ES-I3 (cell line): ENCODE measurements around the gene CCL22.

Experiments used
- H3K36me3 ChIP-seq: 2 replicates; pipeline ENCODE4 v1.6.1; 2013; ENCODE audit warnings: mild to moderate bottlenecking, low read length, control low read depth, moderate library complexity; ENCODE audit not compliant: insufficient read depth
- H3K4me1 ChIP-seq: 2 replicates; pipeline ENCODE4 v1.6.1; 2013; ENCODE audit warnings: mild to moderate bottlenecking, control low read depth, low read length; ENCODE audit not compliant: insufficient read depth
- H3K9ac ChIP-seq: 2 replicates; pipeline ENCODE4 v1.6.1; 2013; ENCODE audit warnings: low read depth, mild to moderate bottlenecking, low read length, moderate library complexity
- H3K9me3 ChIP-seq: 2 replicates; pipeline ENCODE4 v1.6.1; 2013; ENCODE audit warnings: mild to moderate bottlenecking, low read length, moderate library complexity; ENCODE audit not compliant: control insufficient read depth, insufficient read depth

Gene CCL22

DNA sequence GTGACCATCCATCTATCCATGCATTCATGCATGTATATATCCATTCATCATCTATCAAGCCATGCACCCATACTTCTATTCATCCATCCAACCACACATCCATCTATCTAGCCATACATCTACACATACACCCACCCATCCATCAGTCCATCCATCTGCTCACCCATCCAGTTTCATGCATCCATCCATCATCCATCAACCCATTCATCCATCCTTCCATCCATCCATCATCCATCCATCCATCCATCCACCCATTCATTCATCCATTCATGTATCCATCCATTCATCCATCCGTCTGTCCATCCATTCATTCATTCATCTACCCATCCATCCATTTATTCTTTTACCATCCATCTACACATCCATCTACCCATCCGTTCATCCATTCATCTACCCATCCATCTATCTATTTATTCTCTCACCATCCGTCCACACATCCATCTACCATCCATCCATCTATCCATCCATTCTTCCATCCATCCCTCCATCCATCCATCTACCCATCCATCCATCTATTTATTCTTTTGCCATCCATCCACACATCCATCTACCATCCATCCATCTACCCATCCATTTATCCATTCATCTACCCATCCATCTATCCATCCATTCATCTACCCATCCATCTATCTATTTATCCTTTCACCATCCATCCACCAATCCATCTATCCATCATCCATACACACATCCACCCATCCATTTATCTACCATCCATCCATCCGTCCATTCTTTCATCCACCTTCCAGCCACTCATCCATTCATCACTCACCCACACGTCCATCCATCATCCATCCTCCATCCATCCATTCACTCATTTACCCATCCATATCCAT lies 49.2 kb downstream of the CCL22 start:
- Histone ChIP-seq H3K36me3 (no peaks in the 10 kb centered on the region), H3K9ac (no peak overlapping the region), H3K4me1 (no peaks in the 10 kb centered on the region), H3K9me3 (no peaks in the 10 kb centered on the region)

DNA sequence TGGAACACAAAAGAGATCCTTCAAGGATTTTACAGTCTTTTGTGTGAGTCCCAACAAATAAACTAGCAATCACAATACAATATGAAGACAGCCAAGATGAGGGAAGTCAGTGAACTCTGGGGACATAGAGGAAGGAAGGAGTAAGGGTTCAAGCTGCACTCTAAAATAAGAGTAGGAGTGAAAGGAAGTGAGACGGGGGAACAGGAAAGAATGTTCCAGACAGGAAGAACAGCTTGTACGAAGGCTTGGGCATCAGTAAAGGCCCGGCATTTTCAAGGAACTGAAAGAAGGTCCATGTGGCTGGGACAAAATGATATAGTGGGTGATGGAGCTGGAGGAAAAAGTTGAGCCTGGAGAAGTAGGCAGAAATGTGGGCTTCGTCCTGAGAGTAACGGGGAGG lies 50.5 kb downstream of the CCL22 start:
- Histone ChIP-seq H3K9ac (no peak overlapping the region), H3K9me3 (no peaks in the 10 kb centered on the region), H3K36me3 (no peaks in the 10 kb centered on the region), H3K4me1 (no peaks in the 10 kb centered on the region)

GRCh38 chr16:57409870-57410587 lies 51.4 kb downstream of the CCL22 start:
- no peak overlapping the region for H3K9ac ChIP-seq
- no peaks in the 10 kb centered on the region for H3K9me3 ChIP-seq
- no peaks in the 10 kb centered on the region for H3K4me1 ChIP-seq
- no peaks in the 10 kb centered on the region for H3K36me3 ChIP-seq

- Histone ChIP-seq H3K36me3 (no peaks in the 10 kb centered on the region), H3K4me1 (peaks cover 5% of the 10 kb centered on the region; the same call in 1 of the 2 replicates), H3K9me3 (no peaks in the 10 kb centered on the region), H3K9ac (no peak overlapping the region)
Measured at GRCh38 chr16:57411362-57411976, 52.9 kb downstream of the CCL22 start.

- Histone ChIP-seq H3K36me3 (no peaks in the 10 kb centered on the region), H3K9me3 (no peaks in the 10 kb centered on the region), H3K9ac (no peak overlapping the region), H3K4me1 (peaks cover 5% of the 10 kb centered on the region; the same call in 1 of the 2 replicates)
Measured at GRCh38 chr16:57412584-57412983, 54.0 kb downstream of the CCL22 start.

GRCh38 chr16:57413301-57413730 lies 54.7 kb downstream of the CCL22 start:
- Histone ChIP-seq H3K36me3 (no peaks in the 10 kb centered on the region), H3K9me3 (no peaks in the 10 kb centered on the region), H3K4me1 (peaks cover 5% of the 10 kb centered on the region; the same call in 1 of the 2 replicates), H3K9ac (no peak overlapping the region)

- no peaks in the 10 kb centered on the region for H3K36me3 ChIP-seq
- peaks cover 8% of the 10 kb centered on the region; the same call in 1 of the 2 replicates for H3K4me1 ChIP-seq
- H3K9me3 ChIP-seq: no peaks in the 10 kb centered on the region
- H3K9ac ChIP-seq: no peak overlapping the region
Measured at GRCh38 chr16:57413733-57414132, 55.1 kb downstream of the CCL22 start.
